Prostate gland (tissue), 2 donors: ENCODE measurements around the gene NOTCH4. TPM values are rescaled to one million over a fixed set of nuclear protein-coding genes. Genes with fewer than 3 reads are reported as not detected.

ENCODE experiments used
- DNase-seq: peaks from one replicate; pipeline ENCODE4 v3.0.0-alpha.2; 2019; ENCODE audit warnings: low spot score
- H3K27ac ChIP-seq, 2 donors: fragments of 200-600 bp; sonication (generic); 2 replicates each; pipeline ENCODE4 v1.5.1; 2017 to 2019
- H3K27me3 ChIP-seq: fragments of 200-600 bp; sonication (generic); replicated peaks from 2 replicates; pipeline ENCODE4 v1.5.1; 2019; ENCODE audit not compliant: insufficient read depth
- H3K36me3 ChIP-seq, 2 donors: fragments of 200-600 bp; sonication (generic); 1 replicate in 1 of 2; 2 replicates in 1 of 2; pipeline versions ENCODE4 v1.5.1 to v1.8.1; 2017 to 2019
- H3K4me1 ChIP-seq: fragments of 200-600 bp; sonication (generic); replicated peaks from 2 replicates; pipeline ENCODE4 v1.5.1; 2019
- H3K4me3 ChIP-seq, 2 donors: fragments of 200-600 bp; sonication (generic); 2 replicates each; pipeline ENCODE4 v1.5.1; 2017 to 2019
- H3K9me3 ChIP-seq: fragments of 200-600 bp; sonication (generic); 2 replicates; pipeline ENCODE4 v1.5.1; 2017
- CTCF ChIP-seq, 4 experiments: fragments of 200-600 bp in 2 of 4; fragments of 450-650 bp in 2 of 4; sonication (generic) in 2 of 4; IDR thresholded peaks; 1 replicate in 3 of 4; 2 replicates in 1 of 4; pipeline ENCODE4 v1.5.1; 2016 to 2019; ENCODE audit warnings: antibody characterized with exemption in 4 of 4, mild to moderate bottlenecking in 2 of 4, moderate library complexity in 2 of 4
- POLR2A ChIP-seq: fragments of 450-650 bp; IDR thresholded peaks from one replicate; pipeline ENCODE4 v1.6.1; 2016; ENCODE audit warnings: antibody characterized with exemption, mild to moderate bottlenecking
- POLR2AphosphoS5 ChIP-seq: sonication (generic); formaldehyde crosslinking; IDR thresholded peaks from one replicate; pipeline ENCODE4 v1.6.1; 2017; ENCODE audit warnings: antibody characterized with exemption
- WGBS: methylation state at CpG from one replicate; pipeline ENCODE4 v1.1.5; 2018; 5-methylcytosine and 5-hydroxymethylcytosine counted together
- intact Hi-C: fragments of 100-400 bp; cut with DNase I; formaldehyde crosslinking; loops from one replicate; pipeline ENCODE4 v1.14.2; 2022
- total RNA-seq, 2 donors: library from RNA; depleted of rRNA; stranded (reverse); fragments of >200 nt; gene quantifications; one replicate each; pipeline ENCODE4 v1.1.0, GENCODE V29; 2016

The NOTCH4 gene
- total RNA-seq, 2 donors from 2014 or later: 14.6 to 18.2 TPM

GRCh38 chr6:32177788-32178546 lies 45.9 kb downstream of the NOTCH4 start, which contains the start of gene RNF5:
TSS of gene RNF5 (plus strand) at chr6:32178405. CDS start at chr6:32178512, 107 bp downstream.
- WGBS: under 1% methylated on average over 33 of the region's 33 CpGs
- H3K27ac ChIP-seq: peak within 1 kb of the TSS; percentile 93
- no peaks in the 10 kb centered on the region for H3K27me3 ChIP-seq
- H3K4me3 ChIP-seq: peak within 1 kb of the TSS; percentile 50 to 59
- peak; percentile 97 for TF ChIP-seq POLR2AphosphoS5
- TF ChIP-seq CTCF (IDR thresholded peaks at IDR 0.05): no peak
- TF ChIP-seq POLR2A: no peak
- H3K36me3 ChIP-seq: peaks cover 0 to 5% of the 10 kb centered on the region in 2 donors
- peak; percentile 99 for DNase-seq
- H3K9me3 ChIP-seq: no peaks in the 10 kb centered on the region
- intact Hi-C loops: loop anchor here (5.0 kb wide), 1 partner anchor 281 kb away; the partner anchor contains the start of gene EHMT2
- no peaks in the 10 kb centered on the region for H3K4me1 ChIP-seq

- Histone ChIP-seq H3K4me3 (peak overlapping the region; percentile 50 to 59), H3K36me3 (peaks cover 0 to under 1% of the 10 kb centered on the region in 2 donors), H3K4me1 (no peaks in the 10 kb centered on the region), H3K9me3 (no peaks in the 10 kb centered on the region), H3K27me3 (no peaks in the 10 kb centered on the region), H3K27ac (peak overlapping the region; percentile 93)
- WGBS: 0% methylated on average over 20 of the region's 20 CpGs
- DNase-seq: no peak
- peak in 1 of 4 experiments; percentile 2 for TF ChIP-seq CTCF (IDR thresholded peaks at IDR 0.05)
- TF ChIP-seq POLR2AphosphoS5: no peak
- peak; percentile 54 for TF ChIP-seq POLR2A
- intact Hi-C loops: loop anchor here (5.0 kb wide), 1 partner anchor 280 kb away; the partner anchor contains the start of gene EHMT2
These were observed 46.6 kb downstream of the NOTCH4 start for GRCh38 chr6:32177183-32177787.

- Histone ChIP-seq H3K4me1 (no peaks in the 10 kb centered on the region), H3K36me3 (no peaks in the 10 kb centered on the region), H3K27me3 (no peaks in the 10 kb centered on the region), H3K4me3 (peak overlapping the region; percentile 94), H3K9me3 (no peaks in the 10 kb centered on the region), H3K27ac (peak overlapping the region; percentile 93)
- no peak for DNase-seq
- intact Hi-C loops: loop anchor here (5.0 kb wide), 1 partner anchor 279 kb away; the partner anchor contains the start of gene EHMT2
- 10% methylated on average over 5 of the region's 5 CpGs for WGBS
- no peak for TF ChIP-seq POLR2A
- TF ChIP-seq CTCF (IDR thresholded peaks at IDR 0.05): no peak
- no peak for TF ChIP-seq POLR2AphosphoS5
These were observed 47.2 kb downstream of the NOTCH4 start for GRCh38 chr6:32176476-32177182.

GRCh38 chr6:32175711-32176475 lies 48.0 kb downstream of the NOTCH4 start, which contains the start of gene AGPAT1:
TSS of gene AGPAT1 (minus strand) at chr6:32176084. CDS start at chr6:32171496, 4,588 bp downstream.
- intact Hi-C loops: loop anchor here (5.0 kb wide), 1 partner anchor 279 kb away; the partner anchor contains the start of gene EHMT2
- H3K36me3 ChIP-seq: no peaks in the 10 kb centered on the region
- WGBS: under 1% methylated on average over 27 of the region's 27 CpGs
- TF ChIP-seq CTCF (IDR thresholded peaks at IDR 0.05) (no peak), POLR2A (peak; percentile 60), POLR2AphosphoS5 (peak; percentile 96)
- H3K27me3 ChIP-seq: no peaks in the 10 kb centered on the region
- DNase-seq: peak; percentile 96
- no peaks in the 10 kb centered on the region for H3K4me1 ChIP-seq
- peak within 1 kb of the TSS; percentile 94 for H3K4me3 ChIP-seq
- peak within 1 kb of the TSS; percentile 93 for H3K27ac ChIP-seq
- no peaks in the 10 kb centered on the region for H3K9me3 ChIP-seq
